ENCODE results near the gene GRIP1.
"Not testable (repeated sequence)": the region's sequence is repeated elsewhere in the genome, so short reads cannot be mapped to it uniquely, and the experiment has no call there.

GRIP1 gene

GRCh38 chr12:66312189-66312588, 366.7 kb downstream of the GRIP1 start:
- DNase-seq = peak; percentile 24

- no peak for DNase-seq
Measured at GRCh38 chr12:66309606-66310005, 369.3 kb downstream of the GRIP1 start.

- DNase-seq = no peak
Measured at GRCh38 chr12:66304296-66304900, 374.5 kb downstream of the GRIP1 start.

- not testable (repeated sequence) for DNase-seq
Measured at GRCh38 chr12:66303316-66303804, 375.5 kb downstream of the GRIP1 start.

- DNase-seq = no peak
Measured at GRCh38 chr12:66302827-66303169, 376.1 kb downstream of the GRIP1 start.

- peak; percentile 96 for DNase-seq
Measured at GRCh38 chr12:66301944-66302826, 376.7 kb downstream of the GRIP1 start, which contains the start of gene HELB. Gene HELB (plus strand): TSS chr12:66302493. CDS start chr12:66302604, 111 bp downstream.

GRCh38 chr12:66297923-66298322, 381.0 kb downstream of the GRIP1 start:
- no peak for DNase-seq

All from MV-4-11 (cell line).